Loucy (cell line): Measurements from ENCODE around the gene SLC4A8.
A peak's percentile ranks its signal among the peaks of the same experiment; 100 is the strongest.

ENCODE experiments used
- H2AFZ ChIP-seq: fragments of 200-600 bp; sonication (generic); 2 replicates; pipeline ENCODE4 v1.6.0; 2016; ENCODE audit warnings: antibody characterized with exemption, mild to moderate bottlenecking, low read length, moderate library complexity
- H3F3A ChIP-seq: fragments of 200-600 bp; 2 replicates; pipeline ENCODE4 v1.6.0; 2016; ENCODE audit warnings: antibody characterized with exemption, low read depth, mild to moderate bottlenecking
- H3K27me3 ChIP-seq: fragments of 200-600 bp; sonication (generic); 2 replicates; pipeline ENCODE4 v1.6.1; 2014; ENCODE audit warnings: low read length, mild to moderate bottlenecking; ENCODE audit not compliant: insufficient read depth, poor library complexity, severe bottlenecking
- H3K36me3 ChIP-seq: fragments of 200-600 bp; sonication (generic); 2 replicates; pipeline ENCODE4 v1.6.1; 2016; ENCODE audit warnings: low read length; ENCODE audit not compliant: insufficient read depth
- H3K4me1 ChIP-seq: fragments of 200-600 bp; sonication (generic); 2 replicates; pipeline ENCODE4 v1.5.1; 2014; ENCODE audit warnings: low read length, mild to moderate bottlenecking; ENCODE audit not compliant: insufficient read depth, poor library complexity, severe bottlenecking
- H3K4me2 ChIP-seq: fragments of 200-600 bp; sonication (generic); 2 replicates; pipeline ENCODE4 v1.6.0; 2014; ENCODE audit warnings: antibody characterized with exemption, low read length, low read depth, mild to moderate bottlenecking; ENCODE audit not compliant: poor library complexity, severe bottlenecking
- H3K4me3 ChIP-seq: fragments of 200-600 bp; sonication (generic); 2 replicates; pipeline ENCODE4 v1.5.1; 2014; ENCODE audit warnings: low read length, mild to moderate bottlenecking, mixed read lengths; ENCODE audit not compliant: poor library complexity, severe bottlenecking
- H3K79me2 ChIP-seq: fragments of 200-600 bp; sonication (generic); 2 replicates; pipeline ENCODE4 v1.6.1; 2014; ENCODE audit warnings: low read length; ENCODE audit not compliant: insufficient read depth
- H3K9ac ChIP-seq: fragments of 200-600 bp; sonication (generic); 2 replicates; pipeline ENCODE4 v1.6.0; 2014; ENCODE audit warnings: mild to moderate bottlenecking, low read depth, low read length, moderate library complexity; ENCODE audit not compliant: poor library complexity, severe bottlenecking
- H3K9me2 ChIP-seq: fragments of 200-600 bp; sonication (generic); replicated peaks from 2 replicates; pipeline ENCODE4 v1.6.1; 2016; ENCODE audit warnings: low read depth, low read length, mixed read lengths
- H3K9me3 ChIP-seq: fragments of 200-600 bp; sonication (generic); 2 replicates; pipeline ENCODE4 v1.6.1; 2014; ENCODE audit warnings: mild to moderate bottlenecking, antibody characterized with exemption, low read length, low read depth; ENCODE audit not compliant: insufficient read depth
- H4K20me1 ChIP-seq: fragments of 200-600 bp; sonication (generic); 2 replicates; pipeline ENCODE4 v1.6.0; 2014; ENCODE audit warnings: antibody characterized with exemption, low read length, mild to moderate bottlenecking; ENCODE audit not compliant: insufficient read depth, poor library complexity, severe bottlenecking
- EZH2phosphoT487 ChIP-seq: fragments of 200-600 bp; IDR thresholded peaks from 2 replicates; pipeline ENCODE4 v1.6.1; 2018; ENCODE audit warnings: antibody characterized with exemption, mild to moderate bottlenecking, moderate library complexity, borderline replicate concordance
- TF ChIP-seq, protein P1 (sequence below): fragments of 200-600 bp; sonication (generic); conservative IDR thresholded peaks from 2 replicates; pipeline ENCODE4 v1.5.1; 2014; ENCODE audit warnings: mild to moderate bottlenecking, antibody characterized with exemption, low read length

Gene SLC4A8

DNA sequence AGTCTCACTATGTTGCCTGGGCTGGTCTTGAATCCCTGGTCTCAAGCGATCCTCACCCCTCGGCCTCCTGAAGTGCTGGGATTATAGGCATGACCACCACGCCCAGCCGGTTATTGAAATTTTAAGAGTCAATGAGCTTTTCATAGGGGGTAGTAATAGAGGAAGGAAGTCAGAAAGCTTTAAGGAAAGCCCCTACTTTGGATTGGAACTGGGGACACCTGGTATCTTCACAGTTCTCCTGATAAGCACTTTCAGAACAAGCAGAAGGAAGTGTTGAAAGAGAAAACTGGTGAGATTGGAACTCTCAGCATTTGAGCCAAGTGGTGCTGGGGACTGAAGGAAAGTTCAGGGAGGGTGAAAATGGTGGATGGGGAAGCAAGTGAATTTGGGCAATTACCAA is 5.1 kb downstream of the SLC4A8 start:
- H3K27me3 ChIP-seq = no peaks in the 10 kb centered on the region
- no peaks in the 10 kb centered on the region; the same call in 1 of the 2 replicates for H3F3A ChIP-seq
- H2AFZ ChIP-seq = no peak overlapping the region
- peaks cover 65% of the 10 kb centered on the region for H3K4me1 ChIP-seq
- H3K9ac ChIP-seq = peak overlapping the region; percentile 30
- peaks cover 5% of the 10 kb centered on the region for H4K20me1 ChIP-seq
- H3K4me2 ChIP-seq = peak overlapping the region; percentile 43
- no peaks in the 10 kb centered on the region for H3K36me3 ChIP-seq
- H3K79me2 ChIP-seq = peaks cover 73% of the 10 kb centered on the region
- TF ChIP-seq, protein P1, sequence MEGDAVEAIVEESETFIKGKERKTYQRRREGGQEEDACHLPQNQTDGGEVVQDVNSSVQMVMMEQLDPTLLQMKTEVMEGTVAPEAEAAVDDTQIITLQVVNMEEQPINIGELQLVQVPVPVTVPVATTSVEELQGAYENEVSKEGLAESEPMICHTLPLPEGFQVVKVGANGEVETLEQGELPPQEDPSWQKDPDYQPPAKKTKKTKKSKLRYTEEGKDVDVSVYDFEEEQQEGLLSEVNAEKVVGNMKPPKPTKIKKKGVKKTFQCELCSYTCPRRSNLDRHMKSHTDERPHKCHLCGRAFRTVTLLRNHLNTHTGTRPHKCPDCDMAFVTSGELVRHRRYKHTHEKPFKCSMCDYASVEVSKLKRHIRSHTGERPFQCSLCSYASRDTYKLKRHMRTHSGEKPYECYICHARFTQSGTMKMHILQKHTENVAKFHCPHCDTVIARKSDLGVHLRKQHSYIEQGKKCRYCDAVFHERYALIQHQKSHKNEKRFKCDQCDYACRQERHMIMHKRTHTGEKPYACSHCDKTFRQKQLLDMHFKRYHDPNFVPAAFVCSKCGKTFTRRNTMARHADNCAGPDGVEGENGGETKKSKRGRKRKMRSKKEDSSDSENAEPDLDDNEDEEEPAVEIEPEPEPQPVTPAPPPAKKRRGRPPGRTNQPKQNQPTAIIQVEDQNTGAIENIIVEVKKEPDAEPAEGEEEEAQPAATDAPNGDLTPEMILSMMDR = no peak
- TF ChIP-seq EZH2phosphoT487 = no peak
- peak overlapping the region; percentile 26 for H3K4me3 ChIP-seq
- no peaks in the 10 kb centered on the region for H3K9me2 ChIP-seq
- H3K9me3 ChIP-seq = no peaks in the 10 kb centered on the region

DNA sequence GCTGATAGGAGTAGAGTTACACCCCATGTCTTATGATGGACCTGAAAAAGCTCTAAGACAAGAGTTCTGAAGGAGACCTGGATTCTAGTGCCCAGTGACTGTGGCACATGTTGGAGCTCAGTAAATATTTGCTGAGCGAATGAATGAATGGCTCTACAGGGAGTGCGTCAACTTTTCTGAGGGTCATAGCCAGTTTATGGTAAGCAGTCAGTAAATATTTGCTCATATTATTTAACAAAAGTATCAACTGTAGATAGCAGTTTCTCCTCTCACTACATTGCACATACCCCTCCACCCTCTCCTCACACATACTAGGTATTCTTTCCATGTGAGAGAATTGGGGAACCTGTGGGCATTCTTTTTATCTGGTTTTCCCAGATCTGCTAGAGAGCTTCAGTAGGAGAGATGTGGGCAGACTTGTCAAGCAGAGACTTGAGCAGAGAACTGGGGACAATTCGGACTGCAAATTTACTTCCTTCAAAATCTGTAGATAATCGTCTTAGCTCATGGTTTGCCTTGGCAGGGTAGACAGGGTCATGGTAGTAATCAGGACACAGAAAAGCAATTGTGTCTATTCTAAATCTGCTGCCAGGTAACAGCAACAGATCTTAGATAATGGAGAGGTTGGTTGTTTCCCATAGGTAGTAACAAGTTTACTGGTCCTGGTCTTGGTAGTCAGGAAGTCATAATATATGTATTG is 5.7 kb downstream of the SLC4A8 start:
- no peaks in the 10 kb centered on the region; the same call in 1 of the 2 replicates for H3F3A ChIP-seq
- no peaks in the 10 kb centered on the region for H3K9me2 ChIP-seq
- no peaks in the 10 kb centered on the region for H3K36me3 ChIP-seq
- no peak for TF ChIP-seq EZH2phosphoT487
- TF ChIP-seq, protein P1 = no peak
- H3K79me2 ChIP-seq = peaks cover 76% of the 10 kb centered on the region
- H2AFZ ChIP-seq = no peak overlapping the region
- no peaks in the 10 kb centered on the region for H3K9me3 ChIP-seq
- H4K20me1 ChIP-seq = peaks cover 5% of the 10 kb centered on the region
- H3K4me2 ChIP-seq = peak overlapping the region; percentile 43
- no peaks in the 10 kb centered on the region for H3K27me3 ChIP-seq
- H3K4me1 ChIP-seq = peaks cover 63% of the 10 kb centered on the region
- H3K4me3 ChIP-seq = peak overlapping the region; percentile 26
- H3K9ac ChIP-seq = peak overlapping the region; percentile 30

DNA sequence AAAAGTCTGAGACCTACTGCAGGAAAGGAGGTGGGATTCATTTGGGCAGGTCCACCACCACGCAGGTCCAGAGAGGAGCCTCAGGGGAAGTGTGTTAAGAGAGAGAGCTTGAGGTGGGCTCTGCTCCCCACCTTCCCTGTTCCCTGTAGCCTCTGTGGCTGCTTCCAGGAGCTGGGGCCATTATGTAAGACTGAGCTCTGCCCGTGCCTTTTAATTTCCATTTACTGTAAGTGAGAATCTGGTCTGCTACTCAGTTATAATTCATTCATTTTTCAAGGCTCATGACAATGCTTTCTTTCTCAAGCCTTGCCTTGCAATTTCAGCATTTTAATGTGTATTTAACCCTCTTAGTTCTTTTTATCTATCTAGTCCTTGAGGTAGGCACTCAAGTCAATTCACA is 8.3 kb downstream of the SLC4A8 start:
- no peak overlapping the region for H3K9ac ChIP-seq
- no peaks in the 10 kb centered on the region for H3K9me3 ChIP-seq
- H3K79me2 ChIP-seq = peaks cover 61% of the 10 kb centered on the region; the same call in 1 of the 2 replicates
- no peak overlapping the region for H2AFZ ChIP-seq
- no peaks in the 10 kb centered on the region for H3K27me3 ChIP-seq
- H3F3A ChIP-seq = no peaks in the 10 kb centered on the region; the same call in 1 of the 2 replicates
- H3K4me2 ChIP-seq = peak overlapping the region; percentile 3
- no peak for TF ChIP-seq EZH2phosphoT487
- TF ChIP-seq, protein P1 = no peak
- peaks cover 57% of the 10 kb centered on the region for H3K4me1 ChIP-seq
- no peaks in the 10 kb centered on the region for H4K20me1 ChIP-seq
- H3K9me2 ChIP-seq = no peaks in the 10 kb centered on the region
- no peaks in the 10 kb centered on the region for H3K36me3 ChIP-seq
- no peak overlapping the region for H3K4me3 ChIP-seq
